ENCODE measurements around the gene AGO1. TPM values are rescaled to one million over a fixed set of nuclear protein-coding genes. Genes with fewer than 3 reads are reported as not detected.

AGO1 gene
- total RNA-seq, 2 experiments from 2014 or later = 33.0 to 34.2 TPM

GRCh38 chr1:35980090-35980489 lies 97.1 kb downstream of the AGO1 start:
- Mint-ChIP-seq H3K36me3 (ENCODE audit: low read depth) (peaks cover 16% of the 10 kb centered on the region), H3K4me1 (ENCODE audit: low read depth) (no peaks in the 10 kb centered on the region), H3K27ac (no peak overlapping the region), H3K27me3 (no peaks in the 10 kb centered on the region), H3K9me3 (no peaks in the 10 kb centered on the region), H3K4me3 (no peak overlapping the region)
- TF ChIP-seq CTCF (IDR thresholded peaks at IDR 0.05) = no peak
- POLR2A ChIA-PET = interaction anchor here (1.4 kb wide), 1 partner anchor 49 kb away, joined by 7 read pairs; the partner anchor contains the start of gene AGO3
- CTCF ChIA-PET = interaction anchor here (0.6 kb wide), 1 partner anchor 9 kb away, joined by 3 read pairs; no protein-coding TSS in a partner anchor
- intact Hi-C loops (cut with micrococcal nuclease) = no loop called here
- DNase-seq = no peak
- no peak for ATAC-seq

Other genes with a start within 250 kb of the AGO1 start
- 10 to 100 TPM; 92.9 to 94.2 TPM for gene PSMB2, start 241.7 kb upstream of the AGO1 start, total RNA-seq
- gene C1orf216, start 164.3 kb upstream of the AGO1 start, total RNA-seq = 10 to 100 TPM; 10.4 to 11.0 TPM
- 10 to 100 TPM; 50.8 to 52.5 TPM for gene CLSPN, start 113.2 kb upstream of the AGO1 start, total RNA-seq
- gene AGO4, start 75.2 kb upstream of the AGO1 start, total RNA-seq = 1 to 10 TPM; 3.8 to 3.9 TPM
- 10 to 100 TPM; 27.7 to 30.0 TPM for gene AGO3, start 47.9 kb downstream of the AGO1 start, total RNA-seq
- under 1 TPM; 0.20 to 0.34 TPM for gene TEKT2, start 200.9 kb downstream of the AGO1 start, total RNA-seq
- 10 to 100 TPM; 52.7 to 54.9 TPM for gene ADPRS, start 205.7 kb downstream of the AGO1 start, total RNA-seq
- under 1 TPM; 0.83 to 0.85 TPM for gene COL8A2, start 242.0 kb downstream of the AGO1 start, total RNA-seq